Stimulated activated CD4-positive, alpha-beta T cell treated with anti-CD3 and anti-CD28 coated beads, Interleukin-15, amount 100 ng/mL, for 48 hours (primary cell): ENCODE results near the gene GPC1.

Experiments used
- DNase-seq, 2 donors: peaks; one replicate each; pipeline ENCODE4 v3.0.0-alpha.2; 2020; ENCODE audit warnings: low read depth in 2 of 2

The GPC1 gene

DNA sequence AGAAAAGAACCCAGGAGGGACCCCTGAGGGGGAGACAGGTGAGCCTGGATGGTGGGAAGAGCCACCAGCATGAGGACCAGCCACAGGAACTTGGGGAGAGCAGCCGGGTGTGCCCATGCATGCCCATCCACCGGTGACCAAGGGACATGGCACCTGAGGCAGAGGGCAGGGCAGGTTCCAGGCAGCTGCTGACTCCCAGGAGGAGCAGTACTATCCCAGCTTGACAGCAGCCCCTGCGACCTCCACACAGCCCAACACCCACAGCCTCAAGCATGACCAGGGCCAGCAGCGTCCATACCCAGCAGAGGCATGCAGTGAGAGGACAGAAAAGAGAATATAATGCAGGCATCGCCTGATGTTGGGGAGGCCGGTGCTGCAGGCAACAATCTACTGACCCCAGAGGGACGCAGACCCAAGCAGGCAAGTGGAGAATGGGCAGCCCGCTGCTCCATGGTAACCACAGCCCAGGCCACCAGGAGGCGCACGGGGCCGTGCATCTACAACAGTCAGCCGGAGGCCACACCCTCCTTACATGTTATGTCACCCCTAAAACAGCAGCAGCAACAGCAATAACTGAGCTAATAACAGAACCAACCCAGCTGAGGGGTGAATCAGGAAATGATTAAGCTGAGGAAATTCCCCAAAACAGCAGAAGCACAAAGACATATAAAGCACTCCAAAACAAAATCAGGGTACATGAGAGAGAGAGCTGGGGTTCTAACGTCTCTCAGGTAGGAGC, 78.3 kb downstream of the GPC1 start:
- DNase-seq, result peak; percentile 67 to 78

DNA sequence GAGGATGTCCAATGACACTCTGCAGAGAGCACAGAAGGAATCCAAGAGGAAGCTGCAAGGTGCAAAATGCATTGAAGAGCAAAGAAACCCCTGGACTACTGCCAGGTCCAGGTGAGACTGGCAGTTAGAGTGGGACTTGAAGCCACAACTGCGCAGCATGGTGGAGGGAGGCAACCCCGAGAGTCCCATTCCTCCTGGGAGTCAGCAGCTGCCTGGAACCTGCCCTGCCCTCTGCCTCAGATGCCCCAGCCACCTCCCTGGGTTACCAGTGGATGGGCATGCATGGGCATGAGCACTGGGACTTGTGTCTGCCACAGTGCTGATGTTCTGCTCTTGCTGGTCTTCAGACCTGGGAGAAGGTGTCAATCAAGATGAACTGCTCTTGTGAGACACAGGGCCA, 79.2 kb downstream of the GPC1 start:
- DNase-seq, result no peak

DNA sequence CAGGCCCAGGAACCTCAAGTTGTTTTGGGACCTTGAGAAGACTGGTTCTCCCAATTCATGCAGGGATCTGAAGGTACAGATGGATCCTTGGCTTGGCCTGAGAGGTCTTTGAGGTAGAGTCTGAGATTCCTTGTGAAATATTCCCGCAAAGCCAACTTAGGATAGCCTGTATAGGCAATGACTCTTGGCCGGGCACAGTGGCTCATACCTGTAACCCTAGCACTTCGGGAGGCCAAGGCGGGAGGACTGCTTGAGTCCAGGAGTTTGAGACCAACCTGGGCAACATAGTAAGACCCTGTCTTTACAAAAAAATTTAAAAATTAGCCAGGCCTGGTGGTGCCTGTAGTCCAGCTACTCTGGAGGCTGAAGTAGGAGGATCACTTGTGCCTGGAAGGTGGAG, 81.9 kb downstream of the GPC1 start:
- no peak for DNase-seq
